AG09319 (cell line): ENCODE data around the gene ZNF574.
"Not testable (repeated sequence)": the region's sequence is repeated elsewhere in the genome, so short reads cannot be mapped to it uniquely, and the experiment has no call there.

Source experiments
- DNase-seq: peaks from one replicate; pipeline ENCODE4 v3.0.0-alpha.2; 2010; ENCODE audit warnings: low read depth; ENCODE audit errors: extremely low read depth
- CTCF ChIP-seq: IDR thresholded peaks from 2 replicates; pipeline ENCODE4 v1.5.1; 2011; ENCODE audit warnings: low read depth, mild to moderate bottlenecking, inconsistent platforms, low read length, moderate library complexity

Gene ZNF574

GRCh38 chr19:42034640-42035391 is 41.1 kb upstream of the ZNF574 start:
- peak; percentile 15 for DNase-seq

DNA sequence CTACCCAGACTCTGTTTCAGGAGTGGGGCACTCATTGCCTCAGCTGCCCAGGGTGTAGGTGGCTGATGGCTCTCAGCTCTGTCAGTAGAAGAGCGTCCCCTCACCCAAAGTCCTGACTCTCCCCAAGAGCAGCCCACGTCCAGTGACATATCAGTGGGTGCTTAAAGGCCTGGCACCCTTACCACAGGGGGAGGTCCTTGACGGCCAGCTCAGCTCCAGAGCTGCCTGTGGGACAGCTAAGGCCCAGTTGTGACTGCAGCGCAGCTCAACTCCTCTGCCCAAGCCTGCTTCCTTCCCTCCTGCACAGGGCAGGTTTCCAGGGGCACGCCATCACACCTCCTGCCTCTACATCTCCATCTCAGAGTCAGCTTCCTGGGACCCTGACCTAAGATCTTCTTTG is 38.3 kb upstream of the ZNF574 start:
- DNase-seq, result no peak
- no peak for TF ChIP-seq CTCF

More at GRCh38 chr19:42034640-42035391, 41.1 kb upstream of the ZNF574 start:
- TF ChIP-seq CTCF, result peak; percentile 93

DNA sequence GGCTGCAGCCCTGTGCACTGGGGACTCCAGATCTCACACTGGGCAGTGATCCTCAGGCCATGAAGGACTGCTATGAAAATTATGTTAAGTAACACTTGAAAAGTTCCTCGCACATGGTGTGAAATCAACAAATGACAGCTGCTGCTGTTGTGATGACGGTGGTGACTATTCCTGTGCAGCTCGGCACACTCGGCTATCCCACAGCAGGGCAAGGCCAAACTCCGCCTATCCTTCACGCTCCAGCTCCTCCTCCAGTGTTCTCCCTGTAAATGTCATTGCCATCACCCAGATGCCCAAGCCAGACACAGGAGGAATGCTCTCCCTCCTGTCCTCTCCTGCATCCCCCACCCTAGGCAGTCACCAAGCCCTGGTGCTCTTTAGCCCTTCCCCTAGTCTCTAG is 37.3 kb upstream of the ZNF574 start:
- no peak for DNase-seq
- TF ChIP-seq CTCF, result no peak

- no peak for DNase-seq
- TF ChIP-seq CTCF, result no peak
These were observed 35.9 kb upstream of the ZNF574 start for GRCh38 chr19:42040031-42040430.

DNA sequence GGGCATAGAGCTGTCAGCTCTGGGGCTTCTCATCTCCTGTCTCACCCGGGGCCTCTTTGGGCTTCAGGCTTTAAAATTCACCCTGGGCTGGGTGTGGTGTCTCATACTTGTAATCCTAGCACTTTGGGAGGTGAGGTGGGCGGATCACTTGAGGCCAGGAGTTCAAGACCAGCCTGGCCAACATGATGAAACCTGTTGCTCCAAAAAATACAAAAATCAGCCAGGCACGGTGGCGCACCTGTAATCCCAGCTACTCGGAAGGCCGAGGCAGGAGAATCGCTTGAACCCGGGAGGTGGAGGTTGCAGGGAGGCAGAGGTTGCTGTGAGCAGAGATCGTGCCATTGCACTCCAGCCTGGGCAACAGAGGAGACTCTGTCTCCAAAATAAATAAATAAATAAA is 35.5 kb upstream of the ZNF574 start:
- not testable (repeated sequence) for DNase-seq

- DNase-seq, result no peak
- no peak for TF ChIP-seq CTCF
These were observed 33.4 kb upstream of the ZNF574 start for GRCh38 chr19:42042455-42043170.

- no peak for TF ChIP-seq CTCF
- DNase-seq, result no peak
These were observed 30.4 kb upstream of the ZNF574 start for GRCh38 chr19:42045575-42045974.

DNA sequence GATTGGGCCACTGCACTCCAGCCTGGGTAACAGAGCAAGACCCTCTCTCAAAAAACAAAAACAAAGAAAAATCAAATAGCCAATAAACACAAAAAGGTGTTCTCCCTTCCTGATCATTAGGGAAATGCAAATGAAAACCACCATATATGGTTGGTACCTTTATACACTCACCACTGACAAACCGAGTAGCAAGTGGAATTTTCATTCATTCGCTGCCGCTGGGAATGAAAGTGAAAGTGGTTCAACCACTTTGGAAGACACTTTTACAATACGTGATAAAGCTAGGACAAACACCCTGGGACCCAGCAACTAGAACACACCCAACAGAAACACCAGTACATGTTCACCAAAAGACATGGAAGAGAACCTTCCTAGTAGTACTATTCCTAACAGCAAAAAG is 27.0 kb upstream of the ZNF574 start:
- DNase-seq, result no peak
- no peak for TF ChIP-seq CTCF
